HG02870 (cell line): ENCODE data around the gene PHF13.
"Not testable (repeated sequence)": the region's sequence is repeated elsewhere in the genome, so short reads cannot be mapped to it uniquely, and the experiment has no call there.

Source experiments
- ATAC-seq: cut with Tn5 transposase; IDR thresholded peaks from one replicate; pipeline ENCODE4 v1.9.1; 2021; ENCODE audit warnings: mild to moderate bottlenecking, moderate library complexity; ENCODE audit not compliant: unreplicated experiment

PHF13 gene

DNA sequence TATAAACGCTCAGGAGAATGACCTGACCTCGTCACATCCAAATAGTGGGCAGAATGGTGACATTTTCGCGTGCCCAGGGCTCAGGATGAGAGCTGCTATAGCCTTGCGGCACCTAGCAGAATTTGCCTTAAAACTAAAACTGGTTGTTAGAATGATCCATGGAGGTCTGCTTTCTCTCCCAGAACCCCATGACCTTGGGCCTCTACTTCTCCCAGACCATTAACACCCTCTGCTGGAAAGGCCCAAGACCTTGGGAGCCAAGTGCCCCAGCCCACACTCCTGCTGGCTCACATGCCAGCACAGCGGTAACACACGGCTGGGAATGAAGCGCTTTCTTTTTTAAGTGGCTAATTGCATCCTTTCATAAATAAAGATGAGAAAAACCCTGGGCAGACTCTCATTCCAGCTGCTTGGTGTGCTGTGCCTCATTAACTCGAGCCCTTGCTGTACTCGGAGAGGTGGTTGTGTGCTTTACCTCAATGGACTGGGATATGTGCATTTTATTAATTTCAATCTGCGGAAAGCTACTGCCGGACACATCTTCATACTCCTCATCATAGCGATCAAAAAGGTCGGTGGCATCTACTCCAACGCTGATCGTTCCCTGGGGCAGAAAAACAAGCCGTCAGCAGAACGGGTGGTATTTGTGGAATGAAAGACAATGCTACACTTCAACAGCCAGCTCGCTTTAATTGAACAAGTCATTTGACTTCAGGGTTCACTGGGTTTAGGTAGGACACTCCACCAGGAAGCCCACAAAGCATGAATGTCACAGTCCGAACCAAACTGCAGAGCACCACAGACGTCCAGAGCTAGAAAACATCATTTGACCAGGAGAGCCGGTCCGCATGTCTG lies 40.1 kb downstream of the PHF13 start:
- ATAC-seq: no peak

DNA sequence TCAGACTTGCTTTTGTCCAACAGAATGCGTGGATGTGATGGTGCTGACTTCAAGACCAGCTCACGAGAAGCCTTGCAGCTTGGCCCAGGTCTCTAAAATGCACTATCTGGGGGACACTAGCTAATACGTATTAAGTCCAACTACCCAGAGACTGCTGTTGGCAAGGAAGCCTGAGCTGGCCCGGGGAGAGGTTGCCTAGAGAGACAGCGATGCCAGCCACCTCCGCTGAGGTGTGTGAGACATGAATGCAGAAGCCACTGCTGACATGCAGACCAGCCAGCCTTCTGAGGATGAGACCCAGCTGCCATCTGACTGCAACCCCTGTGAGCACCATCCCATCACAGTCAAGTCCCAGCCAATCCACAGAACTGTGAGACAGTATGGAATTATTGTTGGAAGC lies 43.6 kb downstream of the PHF13 start:
- no peak for ATAC-seq

DNA sequence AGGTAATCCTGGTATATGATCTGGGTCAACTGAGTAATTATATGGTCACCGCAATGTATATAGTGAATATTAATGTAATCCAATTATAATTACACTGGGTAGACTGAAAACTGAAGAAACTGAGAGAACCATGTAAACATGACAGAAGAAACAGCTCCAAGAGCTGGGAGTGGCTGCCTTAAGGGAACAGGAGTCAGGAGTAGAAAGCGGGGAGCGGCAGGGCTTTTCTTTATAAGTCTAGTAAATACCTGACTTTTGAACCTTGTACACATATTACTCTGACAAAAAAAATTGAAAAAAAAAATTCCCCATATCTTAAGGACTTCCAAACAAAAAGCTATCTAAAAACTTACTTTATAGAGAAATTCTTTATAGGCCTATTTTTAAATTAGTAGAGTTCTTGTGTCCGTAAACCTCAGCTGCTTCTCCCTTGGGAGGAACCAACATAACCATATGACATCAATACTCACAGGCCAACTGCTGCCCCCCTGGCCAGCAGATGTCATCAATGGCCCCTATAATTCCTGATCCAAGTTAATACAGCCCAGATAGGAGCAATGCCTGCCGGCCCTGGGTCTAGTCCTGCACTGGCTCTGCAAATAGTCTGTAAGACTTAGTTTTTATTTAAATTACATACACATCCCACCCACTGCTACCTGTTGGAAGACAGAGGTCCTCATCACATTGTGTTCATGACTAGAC lies 45.0 kb downstream of the PHF13 start:
- no peak for ATAC-seq

DNA sequence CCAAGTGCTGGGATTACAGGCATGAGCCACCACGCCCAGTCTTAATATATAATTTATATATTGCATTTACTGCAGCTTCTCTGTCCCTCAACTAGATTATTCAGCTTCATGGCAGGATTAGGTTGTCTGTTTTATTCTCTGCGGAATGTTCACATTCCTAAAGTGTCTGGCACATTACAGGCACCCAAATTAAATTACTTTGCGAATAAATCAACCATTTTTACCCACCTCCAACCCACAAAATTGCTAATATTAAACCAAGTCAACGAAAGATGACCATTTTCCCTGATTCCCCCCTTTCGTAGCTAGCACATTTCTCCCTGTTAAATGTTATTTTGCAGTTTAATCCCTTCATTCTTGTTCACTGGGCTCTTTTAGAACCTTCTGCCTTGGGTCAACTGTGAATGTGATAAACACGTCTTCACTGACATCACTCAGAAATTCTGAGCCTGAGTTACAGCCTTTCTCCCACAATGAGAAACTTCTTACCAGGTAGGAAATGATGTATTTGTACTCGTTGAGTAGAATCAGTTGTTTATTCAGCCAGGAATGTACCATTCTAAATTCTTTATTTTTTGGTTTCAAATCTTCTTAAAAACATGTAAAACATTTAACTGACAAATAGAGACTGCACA lies 47.0 kb downstream of the PHF13 start:
- ATAC-seq: no peak

DNA sequence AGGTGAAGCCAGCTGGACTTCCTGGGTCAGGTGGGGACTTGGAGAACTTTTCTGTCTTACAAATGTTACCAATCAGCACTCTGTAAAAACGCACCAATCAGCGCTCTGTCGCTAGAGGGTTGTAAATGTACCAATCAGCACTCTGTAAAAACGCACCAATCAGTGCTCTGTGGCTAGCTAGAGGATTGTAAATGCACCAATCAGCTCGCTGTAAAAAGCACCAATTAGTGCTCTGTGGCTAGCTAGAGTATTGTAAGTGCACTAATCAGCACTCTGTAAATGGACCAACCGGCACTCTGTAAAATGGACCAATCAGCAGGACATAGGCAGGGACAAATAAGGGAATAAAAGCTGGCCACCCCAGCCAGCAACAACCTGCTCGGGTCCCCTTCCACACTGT lies 48.9 kb downstream of the PHF13 start:
- ATAC-seq: not testable (repeated sequence)

DNA sequence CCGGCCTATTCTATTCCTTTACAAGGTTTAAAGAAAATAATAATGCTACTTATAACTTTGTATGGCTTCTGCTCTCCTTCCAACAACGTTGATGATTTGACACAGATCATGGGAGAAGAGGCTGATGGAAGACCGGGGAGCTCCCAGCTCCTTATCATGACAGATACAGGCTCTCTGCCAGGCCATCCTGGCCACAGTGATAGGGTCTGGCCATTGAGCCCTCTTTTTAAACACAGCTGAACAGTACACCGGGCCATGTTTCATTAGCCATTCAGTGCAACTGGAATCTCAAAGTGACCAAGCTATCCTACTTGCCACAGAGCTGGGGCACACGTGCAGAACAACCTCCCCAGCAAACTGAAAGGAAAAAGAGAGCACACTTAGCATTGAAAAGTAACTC lies 53.2 kb downstream of the PHF13 start:
- ATAC-seq: no peak

DNA sequence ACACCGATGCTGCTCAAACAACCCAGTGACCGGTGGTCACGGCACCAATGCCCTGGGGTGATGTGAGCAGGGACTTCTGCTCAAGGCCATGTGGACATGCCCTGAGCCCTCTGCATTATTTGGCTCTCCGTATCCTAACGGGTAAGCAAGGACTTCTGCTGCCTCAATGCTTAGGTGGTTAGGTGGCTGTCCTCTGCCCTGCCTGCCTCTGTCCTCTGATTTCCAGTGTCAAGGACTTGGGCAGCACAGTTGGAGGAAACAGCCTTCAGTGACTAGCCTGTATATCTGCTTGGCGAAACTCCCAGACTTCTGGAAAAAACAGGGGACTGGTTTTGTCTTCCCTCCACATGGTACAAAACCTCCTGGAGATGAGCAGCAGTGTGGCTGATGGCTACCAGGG lies 53.6 kb downstream of the PHF13 start:
- ATAC-seq: no peak

DNA sequence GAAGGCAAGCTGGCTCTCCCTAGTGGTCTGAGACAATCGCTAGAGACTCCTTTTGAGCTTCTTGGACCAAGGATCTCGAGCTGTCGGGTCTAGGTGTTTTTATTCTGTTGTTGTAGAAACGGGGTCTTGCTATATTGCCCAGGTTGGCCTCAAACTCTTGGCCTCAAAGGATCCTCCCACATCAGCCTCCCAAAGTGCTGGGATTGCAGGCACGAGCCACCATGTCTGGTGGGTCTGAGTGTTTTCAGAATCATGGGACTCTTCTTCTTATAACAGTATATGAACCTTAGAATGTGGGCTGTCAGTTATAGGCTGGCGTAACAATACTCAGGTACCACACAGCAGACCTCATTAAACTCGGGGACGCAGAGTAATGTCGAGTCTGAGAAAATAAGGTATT lies 55.0 kb downstream of the PHF13 start:
- no peak for ATAC-seq

DNA sequence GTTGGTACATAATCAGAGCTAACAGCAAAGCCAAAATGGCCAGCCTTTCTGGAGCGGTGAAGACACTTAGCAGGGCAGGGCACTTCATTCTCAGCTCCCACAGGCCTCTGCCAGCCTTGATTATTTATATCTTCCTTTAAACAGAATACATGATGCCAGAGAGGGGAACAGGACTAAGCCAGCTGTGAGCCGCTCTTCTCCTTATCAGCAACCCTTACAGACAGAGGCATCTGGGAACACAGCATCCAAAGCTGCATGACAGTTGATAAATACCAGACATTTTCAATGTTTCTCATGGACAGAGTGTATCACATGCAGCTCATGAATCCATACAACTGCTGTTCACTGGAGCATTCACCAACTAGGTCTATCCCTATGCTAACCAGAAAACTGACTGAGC lies 59.0 kb downstream of the PHF13 start:
- ATAC-seq: no peak
